ACHN (cell line): ENCODE data around the gene LCN9.

Experiments used
- DNase-seq: peaks from one replicate; pipeline ENCODE4 v3.0.0-alpha.2; 2015
- in situ Hi-C: cut with HindIII; loops from 2 replicates; pipeline ENCODE4 v1.10.0; 2017; ENCODE audit warnings: low sequenced_read_pairs, low pct_ligation_motif_present, low pct_unique_long_range_greater_than_20kb

The LCN9 gene

GRCh38 chr9:135641745-135642144 is 21.4 kb upstream of the LCN9 start:
- in situ Hi-C loops: no loop called here
- DNase-seq: no peak

GRCh38 chr9:135644631-135645218 is 18.4 kb upstream of the LCN9 start:
- in situ Hi-C loops: no loop called here
- DNase-seq: no peak

DNA sequence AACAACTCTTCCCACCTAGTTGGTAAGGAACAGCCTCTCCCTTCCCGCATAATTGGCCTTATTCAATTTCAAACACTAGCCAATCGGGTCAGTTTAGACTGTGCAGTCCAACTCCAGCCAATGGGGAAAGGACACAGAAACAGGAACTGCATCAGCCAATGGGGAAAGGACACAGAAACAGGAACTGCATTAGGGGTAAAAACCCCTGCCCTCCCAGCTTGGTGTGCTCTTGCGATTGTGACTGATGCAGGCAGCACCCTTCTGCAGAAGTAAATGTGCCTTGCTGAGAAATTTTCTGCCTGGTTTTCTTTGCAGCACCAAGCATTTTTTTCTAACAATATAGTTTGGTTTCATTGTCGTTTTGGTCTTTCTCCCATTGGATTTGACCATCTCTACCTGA is 15.2 kb upstream of the LCN9 start:
- DNase-seq: no peak
- in situ Hi-C loops: no loop called here

DNA sequence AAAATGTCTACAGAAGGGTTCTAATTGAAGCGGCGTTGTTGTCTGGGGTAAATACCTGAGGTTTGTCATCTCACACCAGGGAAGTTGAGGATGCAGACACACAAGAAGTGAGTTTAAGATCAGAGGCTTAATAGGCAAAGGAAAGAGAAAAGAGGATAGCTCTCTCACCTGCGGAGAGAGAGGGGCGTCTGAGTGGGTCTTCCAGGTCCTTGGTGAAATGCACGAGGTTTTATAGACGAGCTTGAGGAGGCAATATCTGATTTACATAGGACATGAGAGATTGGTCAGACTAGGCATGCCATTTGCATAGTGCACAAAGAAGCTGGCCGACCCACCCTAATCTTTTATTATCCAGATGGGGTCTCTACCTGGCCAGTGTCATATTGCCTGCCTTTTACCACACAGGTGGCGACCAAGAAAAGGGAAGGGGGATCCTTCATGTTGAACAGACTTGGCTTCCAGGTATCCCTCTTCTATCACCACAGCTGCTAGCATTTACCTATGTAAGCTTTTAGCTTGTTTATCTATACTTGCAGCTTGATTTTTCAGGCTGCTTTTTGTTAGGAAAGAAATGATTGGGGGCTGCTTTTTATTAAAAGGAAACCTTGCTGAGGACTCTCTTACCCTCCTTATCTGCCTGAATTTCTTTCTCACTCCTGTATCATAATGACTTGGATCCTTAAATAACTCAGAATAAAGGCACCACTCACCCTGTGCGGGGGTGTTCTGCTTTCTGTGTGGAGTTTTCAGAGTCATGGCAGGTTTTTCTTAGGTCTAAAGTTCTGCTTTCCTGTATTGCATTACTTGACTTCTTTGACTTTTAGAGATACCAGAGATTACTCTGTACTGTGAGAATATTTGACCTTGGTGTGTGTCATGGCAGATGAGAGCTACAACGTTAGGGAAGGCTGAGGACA is 14.4 kb upstream of the LCN9 start:
- in situ Hi-C loops: no loop called here

DNA sequence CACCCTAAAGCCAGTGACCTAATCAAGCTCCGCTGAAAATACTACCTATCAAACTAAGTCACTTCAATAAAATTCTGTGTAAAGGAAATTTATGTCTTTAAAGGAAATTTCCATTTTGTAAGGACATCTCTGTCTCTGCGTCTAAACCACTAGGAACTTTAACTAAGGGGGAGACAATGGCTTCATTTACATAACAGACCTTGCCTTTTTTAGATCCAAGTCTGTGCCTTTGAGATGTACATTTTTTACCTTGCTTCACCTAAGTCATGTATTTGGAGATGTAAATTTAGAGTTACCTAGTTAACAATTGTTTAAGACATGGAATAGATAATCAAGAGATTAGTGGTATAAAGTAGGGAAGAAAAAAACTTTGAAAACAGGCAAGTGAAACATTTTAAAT is 13.6 kb upstream of the LCN9 start:
- DNase-seq: no peak
- in situ Hi-C loops: no loop called here

More for the DNA sequence above, 14.4 kb upstream of the LCN9 start:
- no peak for DNase-seq

- no peak for DNase-seq
- in situ Hi-C loops: no loop called here
These were observed 12.7 kb upstream of the LCN9 start for GRCh38 chr9:135650408-135650807.

DNA sequence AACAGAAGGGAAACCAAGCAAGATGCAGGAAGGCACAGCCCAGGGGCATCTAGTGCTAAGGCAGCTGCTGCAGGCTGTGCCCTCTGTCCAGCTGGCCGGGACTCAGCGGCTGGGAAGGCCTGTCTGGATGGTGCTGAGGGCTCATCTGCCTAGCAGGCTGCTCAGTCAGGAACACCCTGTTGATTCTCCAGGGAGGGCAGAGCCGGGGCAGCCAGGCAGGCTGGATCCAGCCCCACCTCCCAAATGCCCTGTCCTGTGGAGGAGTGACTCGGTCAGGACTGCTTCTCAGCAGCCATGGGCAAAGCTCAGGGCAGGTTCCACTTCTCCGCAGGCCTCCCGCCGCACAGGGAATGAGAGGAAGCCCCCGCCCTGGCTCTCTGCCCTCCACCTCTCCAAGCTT is 7.8 kb upstream of the LCN9 start:
- no peak for DNase-seq
- in situ Hi-C loops: no loop called here

DNA sequence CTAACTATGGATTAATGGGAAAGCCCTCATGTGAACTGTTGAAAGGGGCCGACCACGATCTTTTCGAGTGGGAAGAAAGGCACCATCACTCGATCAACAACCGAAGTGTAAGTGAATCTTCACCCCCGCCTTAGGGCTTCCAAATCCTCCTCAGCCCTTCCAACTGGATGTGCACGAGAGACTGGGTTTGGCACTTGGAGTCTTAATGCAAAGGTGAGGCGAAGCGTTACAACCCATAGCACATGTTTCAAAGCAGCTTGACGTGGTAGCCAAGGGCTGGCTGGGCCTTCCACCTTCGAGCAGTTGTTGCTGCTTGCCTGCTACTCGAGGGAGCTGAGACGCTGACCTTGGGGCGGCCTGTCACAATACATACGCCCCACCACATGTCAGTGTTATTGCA is 5.7 kb upstream of the LCN9 start:
- no peak for DNase-seq
- in situ Hi-C loops: no loop called here

- DNase-seq: no peak
- in situ Hi-C loops: no loop called here
These were observed 3.9 kb upstream of the LCN9 start for GRCh38 chr9:135659252-135659651.

DNA sequence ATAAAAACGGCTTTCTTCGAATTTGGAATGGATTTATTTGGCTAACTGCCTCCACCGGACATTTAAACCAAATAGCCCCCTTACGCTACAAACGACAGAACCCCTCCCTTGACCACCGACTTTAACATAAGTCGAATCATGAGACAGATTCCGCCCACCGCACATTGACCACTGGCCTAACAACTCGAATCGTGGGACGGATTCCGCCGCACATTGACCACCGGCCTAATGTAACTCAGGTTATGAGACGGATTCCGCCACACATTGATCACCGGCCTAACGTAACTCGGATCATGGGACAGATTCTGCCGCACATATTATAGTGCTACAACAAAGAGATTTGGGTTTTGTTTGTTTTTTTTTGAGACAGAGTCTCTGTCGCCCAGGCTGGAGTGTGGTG is 2.7 kb upstream of the LCN9 start:
- DNase-seq: no peak
- in situ Hi-C loops: no loop called here

- DNase-seq: no peak
- in situ Hi-C loops: no loop called here
These were observed 1.1 kb upstream of the LCN9 start for GRCh38 chr9:135661816-135662560.

DNA sequence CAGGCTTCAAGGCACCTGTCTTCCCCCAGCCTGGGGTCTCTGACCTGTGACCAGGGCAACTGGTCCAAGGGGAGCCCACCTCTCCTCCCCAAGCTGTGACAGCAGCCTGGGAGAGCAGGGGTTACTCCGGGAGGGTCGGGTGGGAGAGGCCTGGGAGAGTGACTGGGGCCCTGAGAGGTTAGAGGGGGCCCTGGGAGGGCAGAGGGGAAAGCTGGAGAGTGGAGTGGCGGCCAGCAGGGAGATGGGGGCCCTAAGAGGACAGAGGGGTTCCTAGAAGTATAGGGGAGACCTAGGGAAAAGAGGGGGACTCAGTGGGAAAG is 302 bp downstream of the LCN9 start:
- in situ Hi-C loops: no loop called here
- no peak for DNase-seq

- DNase-seq: no peak
- in situ Hi-C loops: no loop called here
These were observed 748 bp downstream of the LCN9 start for GRCh38 chr9:135663857-135664256.

- DNase-seq: no peak
- in situ Hi-C loops: no loop called here
These were observed 1.2 kb downstream of the LCN9 start for GRCh38 chr9:135664266-135664665.

DNA sequence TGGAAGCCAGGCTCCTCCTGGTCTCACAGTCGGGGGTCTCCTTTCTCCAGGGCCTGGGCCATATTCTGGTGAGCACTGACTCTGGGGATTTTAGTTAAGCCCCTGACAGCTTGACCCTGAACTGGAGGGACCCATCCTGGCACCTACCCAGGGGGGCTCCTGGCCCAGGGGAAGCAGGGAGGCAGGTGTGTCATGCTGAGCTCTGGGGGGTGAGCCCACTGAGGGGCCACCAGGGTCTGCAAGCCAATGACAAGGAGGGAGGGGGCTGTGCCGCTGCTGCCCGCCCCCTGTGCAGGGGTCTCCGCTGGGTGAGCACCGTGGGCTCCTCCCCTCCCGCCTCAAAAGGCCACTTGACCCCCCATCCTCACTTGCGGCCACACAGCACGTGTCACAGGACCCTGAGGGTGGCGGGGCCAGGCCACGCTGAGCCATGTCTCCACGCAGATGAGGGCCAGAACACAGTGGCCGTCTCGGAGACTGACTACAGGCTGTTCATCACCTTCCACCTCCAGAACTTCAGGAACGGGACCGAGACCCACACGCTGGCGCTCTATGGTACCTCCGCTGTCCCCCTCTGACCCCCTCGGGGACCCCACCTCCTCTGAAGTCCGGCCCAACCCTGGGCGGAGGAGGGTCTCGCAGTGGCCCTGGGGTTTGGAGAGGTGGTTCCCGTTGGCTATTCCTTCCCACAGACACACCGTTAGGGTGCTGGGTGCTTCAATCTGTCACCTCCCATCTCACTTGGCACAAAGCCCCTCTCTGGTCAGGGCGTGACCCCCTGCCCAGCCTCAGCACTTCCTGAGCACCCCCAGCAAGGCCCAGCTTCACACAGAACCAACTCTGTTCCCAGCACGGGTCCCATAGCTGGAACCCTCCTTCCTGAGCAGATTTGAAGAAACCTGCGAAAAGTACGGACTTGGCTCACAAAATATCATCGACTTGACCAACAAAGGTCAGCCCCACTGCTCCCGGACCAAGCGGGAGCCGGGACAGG is 2.0 kb downstream of the LCN9 start:
- in situ Hi-C loops: no loop called here
- DNase-seq: no peak

- no peak for DNase-seq
- in situ Hi-C loops: no loop called here
These were observed 2.7 kb downstream of the LCN9 start for GRCh38 chr9:135665795-135666189.

- in situ Hi-C loops: no loop called here
- DNase-seq: no peak
These were observed 3.7 kb downstream of the LCN9 start for GRCh38 chr9:135666534-135667462.
